ENCODE measurements around the gene DYNLT1.
A peak's percentile ranks its signal among the peaks of the same experiment; 100 is the strongest.

The DYNLT1 gene

DNA sequence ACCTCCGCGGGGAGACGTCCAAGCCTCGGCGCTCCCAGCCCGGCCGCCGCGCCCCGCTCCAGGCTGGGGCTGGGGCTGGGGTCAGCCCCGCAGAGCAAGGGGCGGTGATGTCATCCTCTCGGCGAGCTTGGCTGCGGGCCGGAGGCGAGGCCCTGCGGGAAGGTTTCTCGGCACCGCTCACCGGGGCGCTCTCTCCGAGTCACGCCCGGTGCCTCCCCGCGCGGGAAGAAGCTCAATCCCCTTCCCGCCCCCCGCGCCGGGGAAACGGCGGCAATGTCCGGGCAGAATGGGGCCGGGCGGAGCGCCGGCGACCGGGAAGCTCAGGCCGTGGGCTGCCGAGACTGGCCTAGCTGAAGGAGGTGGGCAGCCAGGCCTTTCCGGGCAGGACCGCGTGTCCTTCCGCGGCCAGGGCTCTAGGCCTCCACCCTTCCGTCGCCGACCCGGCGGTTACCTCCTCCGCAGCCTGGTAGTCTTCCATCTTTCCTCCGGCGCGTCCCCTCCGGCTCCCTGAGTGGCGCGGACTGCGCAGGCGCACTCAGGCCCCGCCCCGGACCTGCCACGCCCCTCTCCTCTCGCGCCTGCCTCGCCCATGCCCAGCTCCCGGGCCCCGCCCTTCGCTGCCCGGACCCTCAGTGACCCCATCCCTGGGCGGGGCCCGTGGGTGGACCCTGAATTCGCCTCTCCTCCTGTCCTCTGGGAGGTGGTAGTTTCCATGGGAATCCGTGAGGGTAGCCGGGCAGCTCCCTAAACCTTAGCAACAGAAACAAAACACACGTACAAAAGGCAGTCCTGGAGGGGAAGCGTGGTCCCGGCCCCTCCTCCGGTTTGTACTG lies at the start of gene DYNLT1:
DYNLT1 (minus strand) TSS at position 513 of the 833 bp plus-strand sequence; CDS start at position 478, 35 bp downstream.
- TF ChIP-seq, protein P1, sequence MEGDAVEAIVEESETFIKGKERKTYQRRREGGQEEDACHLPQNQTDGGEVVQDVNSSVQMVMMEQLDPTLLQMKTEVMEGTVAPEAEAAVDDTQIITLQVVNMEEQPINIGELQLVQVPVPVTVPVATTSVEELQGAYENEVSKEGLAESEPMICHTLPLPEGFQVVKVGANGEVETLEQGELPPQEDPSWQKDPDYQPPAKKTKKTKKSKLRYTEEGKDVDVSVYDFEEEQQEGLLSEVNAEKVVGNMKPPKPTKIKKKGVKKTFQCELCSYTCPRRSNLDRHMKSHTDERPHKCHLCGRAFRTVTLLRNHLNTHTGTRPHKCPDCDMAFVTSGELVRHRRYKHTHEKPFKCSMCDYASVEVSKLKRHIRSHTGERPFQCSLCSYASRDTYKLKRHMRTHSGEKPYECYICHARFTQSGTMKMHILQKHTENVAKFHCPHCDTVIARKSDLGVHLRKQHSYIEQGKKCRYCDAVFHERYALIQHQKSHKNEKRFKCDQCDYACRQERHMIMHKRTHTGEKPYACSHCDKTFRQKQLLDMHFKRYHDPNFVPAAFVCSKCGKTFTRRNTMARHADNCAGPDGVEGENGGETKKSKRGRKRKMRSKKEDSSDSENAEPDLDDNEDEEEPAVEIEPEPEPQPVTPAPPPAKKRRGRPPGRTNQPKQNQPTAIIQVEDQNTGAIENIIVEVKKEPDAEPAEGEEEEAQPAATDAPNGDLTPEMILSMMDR (IDR thresholded peaks at IDR 0.05; ENCODE audit: low read depth, low read length, missing control alignments) = no peak
- no peak for DNase-seq (ENCODE audit: low read depth)
- peak within 1 kb of the TSS; percentile 99 for H3K4me3 ChIP-seq (ENCODE audit: low read depth, low read length)

- no peak for DNase-seq (ENCODE audit: low read depth)
- H3K4me3 ChIP-seq (ENCODE audit: low read depth, low read length) = no peak overlapping the region
- TF ChIP-seq, protein P1 (IDR thresholded peaks at IDR 0.05; ENCODE audit: low read depth, low read length, missing control alignments) = no peak
These were observed 44.3 kb upstream of the DYNLT1 start for GRCh38 chr6:158688860-158689259.

DNA sequence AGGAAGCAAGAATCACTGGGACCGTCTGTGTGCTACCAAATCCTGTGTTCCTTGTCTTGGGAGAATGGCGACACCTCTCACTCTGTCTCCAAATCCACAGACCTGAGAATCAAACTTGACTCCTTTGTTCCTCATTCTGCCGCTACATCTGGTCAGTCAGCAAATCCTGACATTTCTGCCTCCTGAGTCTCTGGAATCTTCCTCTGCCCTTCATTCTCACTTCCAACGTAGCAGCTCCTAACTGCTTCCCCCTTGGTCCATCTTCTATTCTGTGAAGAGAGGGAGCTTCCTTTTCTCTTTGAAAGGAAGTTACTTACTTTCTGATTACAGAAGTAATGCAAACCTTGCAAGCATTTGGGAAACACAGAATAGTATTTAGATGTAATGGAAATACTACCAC lies 43.0 kb upstream of the DYNLT1 start:
- no peak for DNase-seq (ENCODE audit: low read depth)
- H3K4me3 ChIP-seq (ENCODE audit: low read depth, low read length) = no peak overlapping the region
- TF ChIP-seq, protein P1 (IDR thresholded peaks at IDR 0.05; ENCODE audit: low read depth, low read length, missing control alignments) = no peak

- TF ChIP-seq, protein P1 (IDR thresholded peaks at IDR 0.05; ENCODE audit: low read depth, low read length, missing control alignments) = no peak
- no peak overlapping the region for H3K4me3 ChIP-seq (ENCODE audit: low read depth, low read length)
- no peak for DNase-seq (ENCODE audit: low read depth)
These were observed 42.3 kb upstream of the DYNLT1 start for GRCh38 chr6:158686791-158687381.

- DNase-seq (ENCODE audit: low read depth) = no peak
- H3K4me3 ChIP-seq (ENCODE audit: low read depth, low read length) = no peak overlapping the region
- TF ChIP-seq, protein P1 (IDR thresholded peaks at IDR 0.05; ENCODE audit: low read depth, low read length, missing control alignments) = no peak
These were observed 41.8 kb upstream of the DYNLT1 start for GRCh38 chr6:158686311-158686710.

DNA sequence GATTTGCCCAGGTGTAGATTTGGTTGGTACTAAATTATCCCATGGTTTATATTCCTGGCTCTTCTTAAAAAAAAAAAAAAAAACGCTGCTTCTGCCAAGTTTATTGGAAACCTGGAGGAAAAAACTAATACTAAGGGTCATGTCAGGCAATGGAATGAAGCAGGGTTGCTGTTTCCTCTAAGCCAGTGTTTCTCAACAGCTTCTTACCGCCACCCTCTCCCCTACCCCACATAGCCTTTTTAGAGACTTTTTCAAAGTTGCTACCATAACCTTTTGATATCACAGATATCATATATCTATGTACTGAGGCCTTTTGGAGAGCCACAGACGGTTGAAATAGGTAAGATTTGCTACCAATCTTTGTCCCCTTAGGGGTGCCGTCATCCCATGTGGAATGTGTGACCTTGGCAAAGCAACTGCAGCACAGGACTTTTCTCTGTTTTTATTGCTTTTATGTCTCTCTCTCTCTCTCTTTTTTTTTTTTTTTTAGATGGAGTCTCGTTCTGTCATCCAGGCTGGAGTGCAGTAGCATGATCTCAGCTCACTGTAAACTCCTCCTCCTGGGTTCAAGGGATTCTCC lies 40.3 kb upstream of the DYNLT1 start:
- TF ChIP-seq, protein P1 (IDR thresholded peaks at IDR 0.05; ENCODE audit: low read depth, low read length, missing control alignments) = no peak
- DNase-seq (ENCODE audit: low read depth) = no peak
- H3K4me3 ChIP-seq (ENCODE audit: low read depth, low read length) = no peak overlapping the region
